Liver (tissue), 9 donors: ENCODE measurements around the gene EVI5. TPM values are rescaled to one million over a fixed set of nuclear protein-coding genes. Genes with fewer than 3 reads are reported as not detected.

Experiments
- DNase-seq: peaks from one replicate; pipeline ENCODE4 v3.0.0-alpha.2; 2017; ENCODE audit warnings: low spot score
- H3K27ac ChIP-seq, 2 donors: one replicate each; pipeline ENCODE4 v1.7.0; 2013; ENCODE audit warnings: inconsistent platforms in 2 of 2, low read length in 2 of 2, control low read depth in 1 of 2, low read depth in 1 of 2, mild to moderate bottlenecking in 1 of 2
- H3K27me3 ChIP-seq, 4 donors: one replicate each; pipeline versions ENCODE4 v1.6.1 to v1.7.0; 2013; ENCODE audit warnings: low read length in 3 of 4, inconsistent platforms in 1 of 4, mild to moderate bottlenecking in 1 of 4, moderate library complexity in 1 of 4; ENCODE audit not compliant: control insufficient read depth in 4 of 4, insufficient read depth in 4 of 4
- H3K36me3 ChIP-seq, 4 donors: one replicate each; pipeline versions ENCODE4 v1.6.1 to v1.7.0; 2013; ENCODE audit warnings: low read length in 3 of 4, mild to moderate bottlenecking in 3 of 4, low read depth in 1 of 4, moderate library complexity in 1 of 4; ENCODE audit not compliant: control insufficient read depth in 4 of 4, insufficient read depth in 3 of 4
- H3K4me1 ChIP-seq, 4 donors: one replicate each; pipeline versions ENCODE4 v1.6.1 to v1.7.0; 2013; ENCODE audit warnings: low read length in 3 of 4, mild to moderate bottlenecking in 3 of 4, moderate library complexity in 1 of 4; ENCODE audit not compliant: control insufficient read depth in 4 of 4, insufficient read depth in 4 of 4
- H3K4me3 ChIP-seq, 3 donors: one replicate each; pipeline versions ENCODE4 v1.6.1 to v1.7.0; 2013; ENCODE audit warnings: low read length in 3 of 3, control low read depth in 1 of 3, low read depth in 1 of 3, mild to moderate bottlenecking in 1 of 3
- H3K9ac ChIP-seq, 2 donors: one replicate each; pipeline ENCODE4 v1.7.0; 2013; ENCODE audit warnings: low read length in 2 of 2, mild to moderate bottlenecking in 2 of 2, moderate library complexity in 2 of 2, control low read depth in 1 of 2, low read depth in 1 of 2
- H3K9me3 ChIP-seq, 4 donors: one replicate each; pipeline versions ENCODE4 v1.6.1 to v1.7.0; 2013; ENCODE audit warnings: low read length in 3 of 4; ENCODE audit not compliant: control insufficient read depth in 4 of 4
- ATF3 ChIP-seq: IDR thresholded peaks from 2 replicates; pipeline ENCODE4 v1.6.1; 2016; ENCODE audit warnings: antibody characterized with exemption
- CTCF ChIP-seq: fragments of 150-350 bp; IDR thresholded peaks from 2 replicates; pipeline ENCODE4 v1.5.1; 2017; ENCODE audit warnings: improper control_type of control experiment, low read depth, low read length; ENCODE audit not compliant: missing input control
- EGR1 ChIP-seq, 2 donors: IDR thresholded peaks; 2 replicates each; pipeline ENCODE4 v1.6.1; 2016 to 2018; ENCODE audit warnings: antibody characterized with exemption in 2 of 2, low read depth in 2 of 2
- FOXA2 ChIP-seq: IDR thresholded peaks from 2 replicates; pipeline ENCODE4 v1.6.1; 2016; ENCODE audit warnings: antibody characterized with exemption
- GABPA ChIP-seq, 2 donors: IDR thresholded peaks in 1 of 2; conservative IDR thresholded peaks in 1 of 2; 2 replicates each; pipeline ENCODE4 v1.6.1; 2016; ENCODE audit warnings: antibody characterized with exemption in 2 of 2, mild to moderate bottlenecking in 1 of 2, moderate library complexity in 1 of 2
- HNF4A ChIP-seq, 2 donors: conservative IDR thresholded peaks; 2 replicates each; pipeline ENCODE4 v1.6.1; 2016; ENCODE audit warnings: antibody characterized with exemption in 2 of 2, mild to moderate bottlenecking in 2 of 2
- HNF4G ChIP-seq: IDR thresholded peaks from 2 replicates; pipeline ENCODE4 v1.6.1; 2016; ENCODE audit warnings: antibody characterized with exemption
- JUND ChIP-seq, 2 donors: IDR thresholded peaks; 2 replicates each; pipeline ENCODE4 v1.6.1; 2016; ENCODE audit warnings: antibody characterized with exemption in 2 of 2
- MAX ChIP-seq: IDR thresholded peaks from 2 replicates; pipeline ENCODE4 v1.6.1; 2016; ENCODE audit warnings: antibody characterized with exemption
- NR2F2 ChIP-seq: IDR thresholded peaks from 2 replicates; pipeline ENCODE4 v1.6.1; 2016; ENCODE audit warnings: antibody characterized with exemption
- RAD21 ChIP-seq, 2 donors: IDR thresholded peaks; 2 replicates each; pipeline ENCODE4 v1.6.1; 2016; ENCODE audit warnings: antibody characterized with exemption in 2 of 2, mild to moderate bottlenecking in 2 of 2
- REST ChIP-seq: IDR thresholded peaks from 2 replicates; pipeline ENCODE4 v1.6.1; 2016; ENCODE audit warnings: antibody characterized with exemption, mild to moderate bottlenecking
- RXRA ChIP-seq, 2 donors: IDR thresholded peaks; 2 replicates each; pipeline ENCODE4 v1.6.1; 2017 to 2018; ENCODE audit warnings: antibody characterized with exemption in 2 of 2, mild to moderate bottlenecking in 1 of 2
- SP1 ChIP-seq: IDR thresholded peaks from 2 replicates; pipeline ENCODE4 v1.6.1; 2018; ENCODE audit warnings: antibody characterized with exemption, mild to moderate bottlenecking
- TAF1 ChIP-seq: conservative IDR thresholded peaks from 2 replicates; pipeline ENCODE4 v1.6.1; 2016; ENCODE audit warnings: antibody characterized with exemption, mild to moderate bottlenecking
- ZBTB33 ChIP-seq: IDR thresholded peaks from 2 replicates; pipeline ENCODE4 v1.6.1; 2016; ENCODE audit warnings: antibody characterized with exemption
- WGBS: extraction: QIAGEN DNeasy Blood & Tissue Kit; methylation state at CpG from one replicate; pipeline ENCODE4 v1.1.7; 2013; 5-methylcytosine and 5-hydroxymethylcytosine counted together
- polyA plus RNA-seq, 2 donors: library from polyadenylated mRNA; stranded (reverse) in 1 of 2; unstranded in 1 of 2; fragments of 200-250 nt in 1 of 2; fragments of >200 nt in 1 of 2; fragmentation: Nextera tagmentation in 1 of 2; extraction: Ambion mirVana in 1 of 2; gene quantifications; one replicate each; pipeline versions ENCODE4 v1.2.1 to v1.2.3, GENCODE V29; 2013 to 2015
- total RNA-seq, 2 donors: library from RNA; depleted of rRNA; stranded (reverse); fragments of >200 nt; gene quantifications; one replicate each; pipeline ENCODE4 v1.2.3, GENCODE V29; 2014
- donor health status: healthy.
- donor health status: healthy.
- donor health status: healthy.
- donor health status: healthy.
- donor health status: healthy.

The EVI5 gene
- total and polyA plus RNA-seq, 4 donors: 4.0 to 35.9 (median 19.1) TPM

- H3K27ac ChIP-seq: no peak overlapping the region
- H3K36me3 ChIP-seq: no peaks in the 10 kb centered on the region
- 95% methylated on average over 2 of the region's 2 CpGs for WGBS
- no peak overlapping the region for H3K4me3 ChIP-seq
- H3K27me3 ChIP-seq: no peaks in the 10 kb centered on the region
- H3K9me3 ChIP-seq: peaks cover 0 to 2% (median under 1%) of the 10 kb centered on the region in 4 donors
- H3K9ac ChIP-seq: no peak overlapping the region
- no peaks in the 10 kb centered on the region for H3K4me1 ChIP-seq
- no peak for DNase-seq
- no peak for TF ChIP-seq ZBTB33
- no peak for TF ChIP-seq GABPA (IDR thresholded peaks at IDR 0.05 in 1 of 2, conservative IDR thresholded peaks at IDR 0.05 in 1 of 2)
- no peak for TF ChIP-seq HNF4G
- no peak for TF ChIP-seq REST
- TF ChIP-seq FOXA2: no peak
- no peak for TF ChIP-seq RAD21 (IDR thresholded peaks at IDR 0.05)
- no peak for TF ChIP-seq RXRA (IDR thresholded peaks at IDR 0.05)
- no peak for TF ChIP-seq MAX
- TF ChIP-seq ATF3: no peak
- no peak for TF ChIP-seq TAF1
- no peak for TF ChIP-seq NR2F2
- TF ChIP-seq JUND (IDR thresholded peaks at IDR 0.05): no peak
These were observed 16.6 kb downstream of the EVI5 start for GRCh38 chr1:92768296-92768695.

GRCh38 chr1:92764116-92764515 lies 20.8 kb downstream of the EVI5 start:
- Histone ChIP-seq H3K9me3 (peaks cover 0 to 2% (median 0%) of the 10 kb centered on the region in 4 donors), H3K4me1 (no peaks in the 10 kb centered on the region), H3K27ac (no peak overlapping the region), H3K36me3 (no peaks in the 10 kb centered on the region), H3K4me3 (no peak overlapping the region), H3K9ac (no peak overlapping the region), H3K27me3 (no peaks in the 10 kb centered on the region)
- WGBS: 89% methylated on average over 3 of the region's 3 CpGs
- no peak for DNase-seq
- TF ChIP-seq MAX: no peak
- no peak for TF ChIP-seq SP1
- no peak for TF ChIP-seq EGR1 (IDR thresholded peaks at IDR 0.05; ENCODE audit: low read depth in 2 of 2)
- TF ChIP-seq FOXA2: no peak
- TF ChIP-seq JUND (IDR thresholded peaks at IDR 0.05): no peak
- TF ChIP-seq HNF4A (conservative IDR thresholded peaks at IDR 0.05): no peak
- TF ChIP-seq CTCF: no peak
- no peak for TF ChIP-seq HNF4G
- no peak for TF ChIP-seq GABPA (IDR thresholded peaks at IDR 0.05 in 1 of 2, conservative IDR thresholded peaks at IDR 0.05 in 1 of 2)
- no peak for TF ChIP-seq RAD21 (IDR thresholded peaks at IDR 0.05)
- TF ChIP-seq NR2F2: no peak
- TF ChIP-seq ATF3: no peak
- TF ChIP-seq ZBTB33: no peak
